H1 (cell line): Measurements from ENCODE around the gene PKM. TPM values are rescaled to one million over a fixed set of nuclear protein-coding genes. Genes with fewer than 3 reads are reported as not detected.

ENCODE experiments used
- CTCF ChIA-PET: fragments of 300-600 bp; sonication (Branson Sonifier 250); formaldehyde crosslinking; loops from one replicate; lab custom pipeline; 2021; ENCODE audit not compliant: partially characterized antibody; lab: Charles Lee
- POLR2A ChIA-PET: fragments of 300-600 bp; sonication (Branson Sonifier 250); formaldehyde crosslinking; loops from one replicate; lab custom pipeline; 2021; ENCODE audit warnings: inconsistent platforms; ENCODE audit not compliant: partially characterized antibody; lab: Charles Lee
- DNase-seq, 2 experiments: peaks; one replicate each; pipeline versions ENCODE4 v3.0.0 to v3.0.0-alpha.2; 2010 to 2022; ENCODE audit warnings: low spot score in 2 of 2, low read depth in 1 of 2, mixed read lengths in 1 of 2
- FAIRE-seq: peaks from 2 replicates; lab custom pipeline; 2011; peaks lifted over from hg19 to GRCh38; lab: Jason Lieb, UNC
- H2AFZ ChIP-seq: 2 replicates; pipeline ENCODE4 v1.8.1; 2012; ENCODE audit warnings: low read length, inconsistent platforms
- H2AK5ac ChIP-seq: 2 replicates; pipeline ENCODE4 v1.6.1; 2013; ENCODE audit warnings: low read depth, low read length
- H2BK120ac ChIP-seq: replicated peaks from 2 replicates; pipeline ENCODE3; 2013; ENCODE audit warnings: low read depth, low read length, inconsistent platforms
- H2BK12ac ChIP-seq: 2 replicates; pipeline ENCODE4 v1.6.1; 2013; ENCODE audit warnings: low read depth, low read length
- H2BK15ac ChIP-seq: 2 replicates; pipeline ENCODE4 v1.6.1; 2013; ENCODE audit warnings: low read length
- H2BK20ac ChIP-seq: 2 replicates; pipeline ENCODE4 v1.6.1; 2013; ENCODE audit warnings: low read length
- H2BK5ac ChIP-seq: 2 replicates; pipeline ENCODE4 v1.6.1; 2013; ENCODE audit warnings: low read depth, low read length
- H3K14ac ChIP-seq: 2 replicates; pipeline ENCODE4 v1.6.1; 2013; ENCODE audit warnings: inconsistent platforms; ENCODE audit not compliant: insufficient read length
- H3K18ac ChIP-seq: 2 replicates; pipeline ENCODE4 v1.6.1; 2013; ENCODE audit warnings: low read length; ENCODE audit errors: extremely low read depth
- H3K23ac ChIP-seq: 2 replicates; pipeline ENCODE4 v1.6.1; 2013; ENCODE audit warnings: inconsistent platforms; ENCODE audit not compliant: insufficient read length
- H3K23me2 ChIP-seq: 2 replicates; pipeline ENCODE4 v1.6.1; 2013; ENCODE audit warnings: low read depth, low read length
- H3K27ac ChIP-seq: 2 replicates; pipeline ENCODE4 v1.6.1; 2011; ENCODE audit warnings: low read depth, low read length, inconsistent platforms
- H3K27me3 ChIP-seq, 4 experiments: replicated peaks in 1 of 4; 1 replicate in 1 of 4; 2 replicates in 3 of 4; pipeline versions ENCODE4 v1.6.1 to v1.8.1; 2011 to 2013; ENCODE audit warnings: low read length in 3 of 4, mild to moderate bottlenecking in 3 of 4, inconsistent platforms in 2 of 4, mixed read lengths in 2 of 4, moderate library complexity in 1 of 4; ENCODE audit not compliant: control insufficient read depth in 3 of 4, insufficient read depth in 3 of 4; ENCODE audit errors: extremely low read depth in 1 of 4
- H3K36me3 ChIP-seq, 4 experiments: 2 replicates each; pipeline versions ENCODE4 v1.6.1 to v1.8.1; 2011 to 2013; ENCODE audit warnings: mild to moderate bottlenecking in 4 of 4, low read length in 3 of 4, moderate library complexity in 2 of 4, control low read depth in 1 of 4, inconsistent platforms in 1 of 4; ENCODE audit not compliant: insufficient read depth in 4 of 4, control insufficient read depth in 2 of 4
- H3K4ac ChIP-seq: replicated peaks from 2 replicates; pipeline ENCODE3; 2013; ENCODE audit warnings: low read length, low read depth, mixed read lengths, inconsistent platforms; ENCODE audit not compliant: insufficient read length
- H3K4me1 ChIP-seq, 4 experiments: replicated peaks in 1 of 4; 1 replicate in 1 of 4; 2 replicates in 3 of 4; pipeline versions ENCODE4 v1.6.1 to v1.8.1; 2011 to 2013; ENCODE audit warnings: low read length in 3 of 4, inconsistent platforms in 2 of 4, mixed read lengths in 1 of 4; ENCODE audit not compliant: insufficient read depth in 4 of 4, control insufficient read depth in 3 of 4
- H3K4me2 ChIP-seq, 2 experiments: 2 replicates each; pipeline versions ENCODE4 v1.6.1 to v1.8.1; 2011 to 2013; ENCODE audit warnings: low read depth in 2 of 2, low read length in 2 of 2, control low read depth in 1 of 2, inconsistent platforms in 1 of 2, mild to moderate bottlenecking in 1 of 2; ENCODE audit not compliant: insufficient read depth in 1 of 2
- H3K4me3 ChIP-seq, 4 experiments: fragments of 200-600, 300-600 bp in 1 of 4; sonication (generic), shearing (Covaris generic), sonication (Bioruptor Twin) in 1 of 4; 2 replicates each; pipeline versions ENCODE4 v1.5.1 to v1.8.1; 2011 to 2016; ENCODE audit warnings: low read length in 4 of 4, low read depth in 3 of 4, control low read depth in 2 of 4, inconsistent platforms in 2 of 4, mild to moderate bottlenecking in 2 of 4, mixed read lengths in 1 of 4, moderate library complexity in 1 of 4; ENCODE audit not compliant: insufficient read depth in 2 of 4; ENCODE audit errors: extremely low read depth in 1 of 4
- H3K56ac ChIP-seq: replicated peaks from 2 replicates; pipeline ENCODE3; 2013; ENCODE audit warnings: low read depth, mild to moderate bottlenecking, mixed read lengths, low read length, inconsistent platforms; ENCODE audit not compliant: insufficient read length
- H3K79me1 ChIP-seq: 2 replicates; pipeline ENCODE4 v1.6.1; 2013; ENCODE audit warnings: low read depth, low read length, control low read depth
- H3K79me2 ChIP-seq, 2 experiments: 2 replicates each; pipeline versions ENCODE4 v1.6.1 to v1.8.1; 2012 to 2013; ENCODE audit warnings: low read length in 2 of 2, mild to moderate bottlenecking in 2 of 2, inconsistent platforms in 1 of 2; ENCODE audit not compliant: insufficient read depth in 2 of 2, control insufficient read depth in 1 of 2
- H3K9ac ChIP-seq, 4 experiments: replicated peaks in 1 of 4; 1 replicate in 1 of 4; 2 replicates in 3 of 4; pipeline versions ENCODE4 v1.6.1 to v1.8.1; 2011 to 2013; ENCODE audit warnings: low read depth in 3 of 4, low read length in 3 of 4, control low read depth in 2 of 4, mild to moderate bottlenecking in 2 of 4, moderate library complexity in 2 of 4, inconsistent platforms in 1 of 4; ENCODE audit errors: extremely low read depth in 1 of 4
- H3K9me3 ChIP-seq, 2 experiments: 2 replicates each; pipeline versions ENCODE4 v1.6.1 to v1.8.1; 2012 to 2013; ENCODE audit warnings: mild to moderate bottlenecking in 2 of 2, moderate library complexity in 2 of 2, control low read depth in 1 of 2, inconsistent platforms in 1 of 2, low read depth in 1 of 2, low read length in 1 of 2, mixed read lengths in 1 of 2; ENCODE audit not compliant: insufficient read depth in 2 of 2
- H4K20me1 ChIP-seq, 2 experiments: replicated peaks in 1 of 2; 2 replicates each; pipeline versions ENCODE3 to v1.8.1; 2011 to 2013; ENCODE audit warnings: inconsistent platforms in 2 of 2, low read length in 2 of 2, mild to moderate bottlenecking in 1 of 2; ENCODE audit not compliant: insufficient read depth in 2 of 2, control insufficient read depth in 1 of 2
- H4K5ac ChIP-seq: 2 replicates; pipeline ENCODE4 v1.6.1; 2013; ENCODE audit warnings: low read length, low read depth, mixed read lengths, inconsistent platforms; ENCODE audit not compliant: insufficient read length
- H4K8ac ChIP-seq: 2 replicates; pipeline ENCODE4 v1.8.0; 2013; ENCODE audit warnings: mild to moderate bottlenecking, moderate library complexity, low read length, inconsistent platforms; ENCODE audit not compliant: insufficient read depth; ENCODE audit errors: extremely low read depth
- H4K91ac ChIP-seq: replicated peaks from 2 replicates; pipeline ENCODE3; 2013; ENCODE audit warnings: low read length, mixed read lengths, inconsistent platforms; ENCODE audit not compliant: insufficient read length
- CBX5 ChIP-seq: fragments of 300-800, 300-1000 bp; sonication (generic); IDR thresholded peaks from 2 replicates; pipeline ENCODE4 v1.7.1; 2016; ENCODE audit warnings: antibody characterized with exemption, low read length, low read depth
- FOSL1 ChIP-seq: IDR thresholded peaks from 2 replicates; pipeline ENCODE4 v1.6.1; 2011; ENCODE audit warnings: mild to moderate bottlenecking, low read depth, low read length, moderate library complexity; ENCODE audit not compliant: insufficient read depth
- GABPA ChIP-seq: IDR thresholded peaks from 2 replicates; pipeline ENCODE4 v1.6.1; 2011; ENCODE audit warnings: mild to moderate bottlenecking, low read length, moderate library complexity, borderline replicate concordance; ENCODE audit not compliant: insufficient read depth
- NANOG ChIP-seq: IDR thresholded peaks from 2 replicates; pipeline ENCODE4 v1.6.1; 2011; ENCODE audit warnings: low read length, low read depth, mild to moderate bottlenecking, inconsistent platforms; ENCODE audit not compliant: insufficient read depth, poor library complexity, severe bottlenecking
- RBBP5 ChIP-seq: IDR thresholded peaks from 2 replicates; pipeline ENCODE4 v1.7.1; 2012; ENCODE audit warnings: low read depth, mild to moderate bottlenecking, inconsistent platforms, low read length, moderate library complexity, borderline replicate concordance
- SAP30 ChIP-seq: fragments of 300-600 bp; sonication (generic); IDR thresholded peaks from 2 replicates; pipeline ENCODE4 v1.7.1; 2012; ENCODE audit warnings: low read length, moderate library complexity, mild to moderate bottlenecking, inconsistent platforms; ENCODE audit not compliant: insufficient read depth, insufficient replicate concordance
- SP2 ChIP-seq: IDR thresholded peaks from 2 replicates; pipeline ENCODE4 v1.6.1; 2012; ENCODE audit warnings: mild to moderate bottlenecking, low read length, inconsistent platforms
- WGBS, 2 experiments: shearing (Covaris generic) in 1 of 2; methylation state at CpG; one replicate each; pipeline versions ENCODE4 v1.1.6 to v1.1.7; 2013 to 2015; ENCODE audit warnings: low lambda C conversion rate in 2 of 2, mixed read lengths in 2 of 2, inconsistent platforms in 1 of 2, low coverage in 1 of 2, missing lambda C conversion rate in 1 of 2; ENCODE audit not compliant: insufficient replicate concordance in 2 of 2, insufficient coverage in 1 of 2, insufficient read length in 1 of 2; ENCODE audit errors: extremely low coverage in 1 of 2, missing lambda C conversion rate in 1 of 2; 5-methylcytosine and 5-hydroxymethylcytosine counted together
- polyA plus RNA-seq, 7 experiments: library from polyadenylated mRNA; depleted of rRNA in 3 of 7; stranded (reverse) in 5 of 7; unstranded in 2 of 7; fragments of >200 nt in 5 of 7; fragments of 200-250 nt in 2 of 7; gene quantifications; 1 replicate in 5 of 7; 2 replicates in 1 of 7; 4 replicates in 1 of 7; pipeline versions ENCODE4 v1.2.1 to v1.2.3, GENCODE V29; 2011 to 2013; ENCODE audit warnings: missing spikeins in 2 of 7, mixed read lengths in 2 of 7
- total RNA-seq: library from RNA; stranded (reverse); fragmentation: NEBNext Ultra II Directional; extraction: Animal tissue kit (Norgen Biotek cat#: 25700); gene quantifications from 2 replicates; pipeline ENCODE4 v1.2.1, GENCODE V29; 2021
- TF ChIP-seq, protein P1 (sequence below): IDR thresholded peaks from 2 replicates; pipeline ENCODE4 v1.6.1; 2011; ENCODE audit warnings: low read depth, mild to moderate bottlenecking, low read length; ENCODE audit not compliant: insufficient read depth

Gene PKM
- total and polyA plus RNA-seq, 2 of the 8 experiments (the other 6 are each of a cell fraction or from before 2014, with no cell fraction given), result 780 to 856 TPM

GRCh38 chr15:72248514-72248913, 17.5 kb upstream of the PKM start:
- H3K36me3 ChIP-seq, result peaks cover 9 to 51% (median 28%) of the 10 kb centered on the region in 4 experiments; a peak in 7 of 8 replicates
- 81% methylated on average over 1 of the region's 1 CpG; no CpG with 5 or more reads in 1 of the 2 experiments for WGBS, 2 experiments
- TF ChIP-seq SP2, result no peak
- TF ChIP-seq CBX5, result no peak
- TF ChIP-seq, protein P1, sequence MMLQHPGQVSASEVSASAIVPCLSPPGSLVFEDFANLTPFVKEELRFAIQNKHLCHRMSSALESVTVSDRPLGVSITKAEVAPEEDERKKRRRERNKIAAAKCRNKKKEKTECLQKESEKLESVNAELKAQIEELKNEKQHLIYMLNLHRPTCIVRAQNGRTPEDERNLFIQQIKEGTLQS, result no peak
- TF ChIP-seq FOSL1, result no peak
- TF ChIP-seq RBBP5, result no peak
- TF ChIP-seq SAP30, result no peak
- TF ChIP-seq GABPA, result no peak
- TF ChIP-seq NANOG, result no peak

More at GRCh38 chr15:72248514-72248913, 17.5 kb upstream of the PKM start:
- no peak overlapping the region for H3K4me3 ChIP-seq
- no peak overlapping the region for H3K18ac ChIP-seq
- no peaks in the 10 kb centered on the region; the same call in 1 of the 2 replicates for H3K23me2 ChIP-seq
- ChIA-PET CTCF (no interaction called here), POLR2A (interaction anchor here (1.3 to 2.3 kb wide), 2 partner anchors 10 to 12 kb away, joined by 3 to 8 read pairs; no protein-coding TSS in a partner anchor)
- no peak overlapping the region for H2BK20ac ChIP-seq
- no peaks in the 10 kb centered on the region for H3K9me3 ChIP-seq
- H3K4me2 ChIP-seq, result no peak overlapping the region
- DNase-seq (no peak), FAIRE-seq (no peak)
- H3K56ac ChIP-seq, result no peak overlapping the region
- no peak overlapping the region for H2AK5ac ChIP-seq
- H3K4me1 ChIP-seq, result no peaks in the 10 kb centered on the region
- no peak overlapping the region for H2BK120ac ChIP-seq
- H4K5ac ChIP-seq, result no peak overlapping the region
- H3K9ac ChIP-seq, result no peak overlapping the region
- H3K79me1 ChIP-seq, result no peaks in the 10 kb centered on the region
- H3K27me3 ChIP-seq, result peaks cover 7 to 23% (median 13%) of the 10 kb centered on the region in 4 experiments
- no peak overlapping the region for H2BK12ac ChIP-seq
- no peak overlapping the region for H4K8ac ChIP-seq
- no peak overlapping the region for H3K4ac ChIP-seq
- no peak overlapping the region for H4K91ac ChIP-seq
- no peak overlapping the region for H2BK5ac ChIP-seq
- no peak overlapping the region for H2AFZ ChIP-seq
- H3K14ac ChIP-seq, result no peak overlapping the region
- H3K27ac ChIP-seq, result no peak overlapping the region
- H2BK15ac ChIP-seq, result no peak overlapping the region
- no peaks in the 10 kb centered on the region for H3K79me2 ChIP-seq
- H3K23ac ChIP-seq, result no peak overlapping the region
- H4K20me1 ChIP-seq, result peaks cover 7 to 16% of the 10 kb centered on the region in 2 experiments
